Amniotic epithelial cell (primary cell): Measurements from ENCODE around the gene IYD.

Experiments used
- DNase-seq: peaks from one replicate; pipeline ENCODE4 v3.0.0-alpha.2; 2010; ENCODE audit warnings: low read depth

The IYD gene

DNA sequence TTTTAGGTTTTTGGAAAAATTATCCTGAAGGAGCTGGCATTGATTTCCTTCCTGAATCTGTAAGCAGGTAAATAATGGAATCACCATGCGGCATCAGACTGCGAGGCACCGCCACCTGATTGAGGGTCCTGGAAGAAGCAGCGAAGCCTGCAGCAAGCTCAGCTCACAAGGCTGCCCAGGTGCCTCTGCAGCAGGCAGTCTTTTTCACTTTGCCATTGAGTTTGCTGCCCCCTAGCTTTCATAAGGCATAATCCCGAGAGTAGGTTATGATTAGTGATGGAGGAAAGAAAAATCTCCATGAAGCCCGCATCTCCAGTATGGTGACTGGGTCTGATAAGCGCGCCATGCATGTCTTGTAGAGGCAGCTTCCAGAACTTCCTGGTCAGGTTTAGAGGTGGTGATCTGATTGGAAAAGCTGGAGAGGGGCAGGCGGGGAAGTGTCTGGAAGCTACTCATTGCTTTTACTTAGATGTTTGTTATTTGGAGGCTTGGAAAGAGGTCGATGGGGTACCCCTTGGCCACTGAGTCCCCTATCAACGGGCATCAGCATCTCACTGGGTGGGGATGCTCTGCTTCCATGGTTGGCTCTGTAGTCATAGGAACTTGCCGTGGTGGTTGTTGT, 26.7 kb downstream of the IYD start:
- peak; percentile 49 for DNase-seq

DNA sequence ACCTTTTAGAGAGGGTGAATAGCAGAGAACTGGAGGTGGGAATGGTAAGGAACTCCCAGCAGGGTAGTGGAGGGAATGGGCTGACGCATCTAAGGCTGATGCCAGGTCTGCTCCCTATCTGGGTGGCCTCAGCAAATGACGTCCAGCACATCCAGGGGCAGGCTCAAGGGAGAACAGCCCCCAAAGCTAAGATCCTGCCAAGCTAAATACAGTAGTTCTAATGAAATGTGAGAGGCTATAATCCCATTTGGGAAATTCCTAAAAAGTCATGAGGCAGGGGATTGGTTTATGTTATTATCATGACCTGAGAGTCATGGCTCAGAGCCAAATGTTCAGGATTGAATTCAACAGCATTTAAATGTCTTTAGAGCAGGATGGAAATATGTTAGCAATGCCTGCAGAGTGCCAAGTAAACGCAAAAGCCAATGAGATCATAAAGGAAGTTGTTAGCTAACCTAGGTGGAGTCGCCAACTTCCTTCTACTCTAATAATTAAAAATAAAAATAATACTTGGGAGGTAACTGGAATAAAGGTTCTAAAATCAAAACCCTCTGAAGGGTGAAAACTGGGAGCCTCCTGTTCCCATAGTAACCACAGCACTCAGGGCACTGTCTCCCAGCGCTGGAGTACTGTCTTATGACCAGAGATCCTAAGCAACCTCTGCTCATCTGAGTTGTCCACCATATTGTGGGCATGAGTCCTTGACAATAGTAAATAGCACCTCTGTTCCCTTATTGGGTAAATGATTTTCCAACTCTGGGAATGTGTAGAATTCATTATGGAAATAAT, 34.8 kb downstream of the IYD start:
- DNase-seq, result peak; percentile 22

DNA sequence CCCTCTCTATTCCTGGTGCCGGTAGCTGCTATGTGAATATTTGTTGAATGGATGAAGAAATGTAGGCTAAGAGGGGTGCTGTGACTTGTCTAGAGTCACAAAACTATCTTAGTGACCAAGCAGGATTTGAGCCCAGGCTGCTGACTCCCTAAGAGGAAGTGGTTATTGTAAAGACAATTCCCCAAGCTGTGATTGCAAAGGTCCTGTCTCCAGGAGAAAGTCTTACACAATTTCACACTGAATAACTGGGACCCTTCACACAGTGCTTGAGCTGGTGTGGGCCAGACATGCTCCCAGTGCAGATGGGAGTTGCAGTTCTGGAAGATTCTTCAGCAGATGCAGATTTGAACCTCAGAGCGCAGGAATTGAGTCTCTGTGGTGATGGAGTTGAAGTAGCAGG, 38.1 kb downstream of the IYD start:
- DNase-seq, result no peak

DNA sequence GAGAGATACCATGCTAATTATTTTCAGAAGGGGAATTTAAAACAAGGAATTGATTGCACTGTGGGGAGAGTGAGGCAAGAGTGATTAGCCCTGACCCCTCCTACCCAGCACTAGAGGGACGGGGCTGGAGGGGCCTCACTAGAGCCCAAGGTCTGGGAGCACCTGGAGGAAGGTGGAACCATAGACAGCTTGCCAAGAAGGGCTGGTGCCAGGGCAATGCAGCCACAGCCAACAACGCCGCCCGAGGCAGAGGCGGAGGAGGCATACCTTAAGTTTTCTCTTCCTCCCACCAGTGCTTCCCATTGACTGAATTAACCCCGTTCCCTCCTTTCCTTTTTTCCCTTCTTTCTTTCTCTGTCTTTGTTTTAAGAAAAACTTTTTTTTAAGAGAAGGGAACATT, 40.0 kb downstream of the IYD start:
- no peak for DNase-seq

DNA sequence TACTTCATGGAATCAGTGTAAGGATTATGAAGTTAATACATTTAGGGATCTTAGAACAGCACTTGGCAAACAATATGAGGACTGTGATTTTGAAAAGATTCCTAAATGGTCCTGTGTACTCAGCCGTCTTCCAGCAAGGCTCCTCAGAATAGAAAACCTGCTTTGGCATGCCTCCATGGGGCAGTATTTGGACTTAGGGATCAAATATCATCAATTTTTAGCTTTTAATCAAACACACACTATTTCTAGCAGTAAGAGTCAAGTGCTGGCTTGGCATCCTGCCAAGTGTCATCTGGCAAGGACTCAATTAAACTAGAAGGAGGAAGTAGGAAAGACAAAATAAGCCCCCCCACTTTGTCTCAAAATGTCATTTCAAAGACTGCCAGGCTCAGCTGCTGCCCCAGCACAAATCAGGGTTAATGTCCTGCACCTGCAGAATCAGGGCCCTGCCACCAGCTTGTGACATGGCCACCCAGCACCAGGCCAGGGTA, 40.8 kb downstream of the IYD start:
- DNase-seq, result no peak

DNA sequence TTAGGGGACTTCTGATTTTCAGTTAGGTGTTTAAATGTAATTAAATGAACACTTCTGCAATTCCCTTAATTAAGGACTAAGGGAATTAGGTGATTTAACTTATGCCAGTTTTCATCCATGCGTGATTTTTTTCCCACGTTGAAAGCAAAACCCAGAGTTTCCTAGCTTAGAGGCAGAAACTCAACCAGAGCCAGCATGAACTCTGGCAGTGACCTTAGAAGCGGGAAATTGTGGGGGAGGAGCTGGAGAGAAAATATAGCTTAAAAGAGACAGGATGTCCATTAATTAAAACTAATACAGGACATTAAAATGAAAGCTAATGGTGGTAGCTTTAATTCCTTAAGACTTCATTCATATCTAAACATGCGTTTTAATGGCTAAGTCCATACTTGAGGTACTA, 41.6 kb downstream of the IYD start:
- DNase-seq, result no peak

DNA sequence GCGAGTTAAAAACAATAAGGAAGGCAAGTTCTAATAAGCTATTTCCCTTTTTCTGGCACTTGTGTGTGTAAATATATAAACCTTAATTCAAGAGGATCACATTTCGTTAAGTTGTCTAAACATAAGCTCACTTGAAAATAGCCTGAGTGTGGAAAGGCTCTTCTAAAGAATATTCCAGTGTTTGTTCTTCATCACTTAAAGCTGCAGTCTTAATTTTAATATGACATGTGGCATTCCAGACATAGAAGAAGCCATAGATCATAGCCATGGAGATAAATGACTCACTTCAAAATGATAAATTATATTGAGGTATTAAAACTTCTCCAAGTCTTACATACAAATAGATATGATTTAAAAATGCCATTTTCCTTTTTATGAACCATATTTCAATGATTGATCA, 42.1 kb downstream of the IYD start:
- no peak for DNase-seq

DNA sequence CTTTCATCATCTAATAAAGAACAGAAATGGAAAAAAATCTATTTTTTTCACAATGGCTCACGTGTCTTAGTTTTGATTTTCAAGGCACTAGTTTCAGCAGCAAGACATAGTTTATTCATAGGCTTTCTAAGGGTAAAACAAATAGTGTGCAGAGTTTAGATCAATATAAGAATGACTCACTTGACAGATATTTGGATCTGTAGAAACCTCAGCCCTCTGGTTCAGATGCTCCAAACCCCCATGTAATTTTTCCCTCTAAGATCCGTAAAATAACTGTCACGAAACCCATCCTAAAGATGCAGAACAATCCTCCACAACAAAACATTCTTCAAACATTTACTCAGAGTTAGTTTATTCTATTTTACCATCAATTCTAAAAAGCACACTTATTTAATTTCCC, 43.4 kb downstream of the IYD start:
- DNase-seq, result no peak

DNA sequence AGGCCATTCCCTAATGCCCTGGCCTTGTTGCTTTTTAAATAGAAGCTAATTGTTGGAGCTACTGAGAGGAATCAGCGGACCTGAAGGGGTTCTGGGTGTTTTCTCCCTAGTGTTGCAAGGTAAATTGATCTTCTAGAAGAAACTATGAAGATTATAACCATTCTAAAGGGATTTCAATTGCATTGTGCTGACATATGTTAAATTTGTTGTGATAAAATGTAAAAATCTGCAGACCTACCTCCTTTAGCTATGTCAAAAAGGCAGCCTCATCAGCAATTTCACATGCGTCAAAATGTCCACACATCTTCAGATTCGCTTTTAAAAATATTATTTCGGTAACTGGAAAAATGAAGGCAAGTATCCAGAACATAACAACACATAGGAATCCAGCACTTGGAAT, 44.4 kb downstream of the IYD start:
- no peak for DNase-seq

DNA sequence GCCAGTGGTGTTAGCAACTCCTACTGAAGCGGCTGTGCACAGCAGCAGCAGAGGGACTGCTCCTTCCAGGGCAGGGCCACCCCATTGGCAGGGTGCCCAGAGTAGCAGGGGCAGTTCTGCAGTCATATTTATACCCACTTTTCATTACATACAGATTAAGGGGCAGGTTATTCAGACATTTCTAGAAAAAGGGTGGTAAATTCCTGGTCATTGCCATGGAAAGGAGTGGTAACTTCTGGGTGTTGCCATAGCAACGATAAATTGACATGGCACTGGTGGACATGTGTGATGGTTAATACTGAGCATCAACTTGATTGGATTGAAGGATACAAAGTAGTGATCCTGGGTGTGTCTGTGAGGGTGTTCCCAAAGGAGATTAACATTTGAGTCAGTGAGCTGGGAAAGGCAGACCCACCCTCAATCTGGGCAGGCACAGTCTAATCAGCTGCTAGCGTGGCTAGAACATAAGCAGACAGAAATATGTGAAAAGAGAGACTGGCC, 45.0 kb downstream of the IYD start:
- DNase-seq, result no peak

DNA sequence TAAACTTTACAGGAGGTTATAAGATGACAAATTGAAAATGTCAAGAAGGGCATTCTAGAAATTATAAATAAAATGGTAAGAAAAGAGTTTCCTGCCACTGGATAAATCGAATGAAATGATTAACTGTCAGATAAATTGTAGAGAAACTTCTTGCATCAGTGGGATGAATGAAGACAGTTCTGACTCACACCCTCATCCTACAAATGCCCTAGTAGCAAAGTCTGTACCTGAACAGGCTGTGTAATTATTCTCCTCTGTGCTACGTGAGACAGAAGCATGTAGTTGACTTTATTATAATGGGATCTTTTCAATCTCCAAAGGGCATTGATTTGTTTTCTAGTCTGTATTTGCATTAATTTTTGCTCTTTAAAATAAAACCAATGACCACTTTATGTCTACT, 47.3 kb downstream of the IYD start:
- no peak for DNase-seq

DNA sequence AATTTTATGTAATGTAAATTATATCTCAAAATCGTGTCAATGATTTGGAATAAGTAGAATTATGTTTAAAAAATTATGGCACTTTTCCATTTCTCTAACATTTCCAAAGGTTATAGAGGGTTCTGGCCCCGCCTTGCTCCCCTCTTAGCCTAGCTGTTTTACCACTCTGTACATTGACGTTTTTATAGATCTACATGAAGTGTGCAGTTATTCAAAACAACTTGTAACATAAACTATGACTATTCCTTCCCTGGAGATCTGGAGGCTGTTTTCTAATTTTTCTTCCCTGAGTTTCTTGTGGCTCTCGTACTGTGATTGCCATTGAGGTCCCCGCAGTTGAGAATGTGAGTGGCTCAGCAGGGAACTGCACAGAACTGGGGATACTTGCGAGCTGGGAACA, 48.4 kb downstream of the IYD start:
- no peak for DNase-seq

DNA sequence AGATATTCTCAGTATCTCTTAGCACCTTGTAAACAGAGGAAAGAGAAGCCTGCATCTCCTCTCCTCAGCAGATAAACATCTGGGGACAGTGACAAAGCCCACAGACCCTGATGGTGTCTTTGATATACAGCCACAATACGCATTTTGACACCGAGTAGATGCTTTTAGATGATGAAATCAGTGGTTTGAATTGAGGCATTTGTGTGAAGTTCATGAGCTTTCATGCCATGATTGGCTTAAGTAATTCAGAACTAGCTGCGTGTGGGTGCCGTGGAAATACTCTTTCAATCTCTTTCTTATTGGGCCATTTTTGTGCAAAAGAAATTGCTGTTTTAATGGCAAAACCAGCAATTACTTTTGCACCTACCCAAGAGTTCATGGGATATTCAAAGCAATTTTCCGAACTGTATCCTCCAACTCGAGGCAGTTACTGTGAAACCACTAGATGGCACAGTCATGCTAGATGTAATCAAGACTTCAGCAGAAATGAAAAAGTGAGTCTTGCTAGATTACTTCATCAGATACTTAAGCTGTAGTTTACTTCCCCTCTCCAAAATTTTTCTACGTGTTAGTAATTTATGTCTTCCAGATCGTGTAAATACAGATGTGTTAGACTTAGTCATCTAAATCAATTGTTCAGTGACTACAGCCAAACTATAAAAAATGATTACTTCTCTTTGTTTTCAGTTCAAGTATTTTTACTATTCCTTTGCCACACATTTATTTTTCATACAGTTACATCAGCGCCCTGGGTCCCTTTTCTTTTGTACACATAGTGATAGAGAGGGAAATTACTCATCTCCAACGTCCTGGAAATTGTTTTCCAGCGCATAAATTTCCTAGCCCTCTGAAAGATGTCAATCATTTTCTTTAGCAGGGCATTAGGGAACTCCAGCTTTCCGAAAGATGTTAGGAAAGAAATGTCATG, 49.4 kb downstream of the IYD start:
- DNase-seq, result peak; percentile 62

DNA sequence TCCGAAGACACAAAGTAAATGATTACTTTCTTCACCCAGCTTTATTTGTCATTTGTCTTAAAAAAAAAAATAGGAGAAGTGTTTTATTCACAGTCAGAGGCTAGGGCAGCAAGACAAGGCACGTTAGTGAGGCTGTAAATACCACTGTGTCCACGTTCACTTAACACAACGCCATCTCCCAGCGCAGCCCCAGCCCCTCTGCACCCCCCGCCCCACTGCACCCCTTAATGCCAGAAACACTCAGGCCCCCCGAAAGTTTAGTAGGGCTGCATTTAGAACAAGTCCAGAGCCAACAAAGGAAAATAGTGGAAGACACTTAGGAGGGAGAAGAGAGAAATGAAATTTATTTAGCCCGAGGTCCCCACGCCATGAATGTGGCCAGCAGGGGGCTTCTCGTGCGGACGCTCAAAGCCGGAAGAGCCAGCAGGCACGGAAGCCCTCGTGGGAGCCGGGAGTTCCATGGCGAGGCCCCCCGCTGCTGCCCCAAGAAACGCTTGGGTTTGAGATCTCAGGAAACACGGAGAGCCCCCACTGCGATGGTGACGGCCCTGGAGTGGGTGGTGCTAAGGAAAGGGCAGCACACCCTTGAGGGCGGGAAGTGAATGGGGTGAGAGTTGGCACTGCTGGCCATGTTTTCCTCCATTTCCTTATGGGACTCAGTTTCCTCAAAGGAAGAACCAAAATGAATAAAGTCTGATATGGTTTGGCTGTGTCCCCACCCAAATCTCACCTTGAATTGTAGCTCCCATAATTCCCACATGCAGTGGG, 50.2 kb downstream of the IYD start:
- DNase-seq, result peak; percentile 19

DNA sequence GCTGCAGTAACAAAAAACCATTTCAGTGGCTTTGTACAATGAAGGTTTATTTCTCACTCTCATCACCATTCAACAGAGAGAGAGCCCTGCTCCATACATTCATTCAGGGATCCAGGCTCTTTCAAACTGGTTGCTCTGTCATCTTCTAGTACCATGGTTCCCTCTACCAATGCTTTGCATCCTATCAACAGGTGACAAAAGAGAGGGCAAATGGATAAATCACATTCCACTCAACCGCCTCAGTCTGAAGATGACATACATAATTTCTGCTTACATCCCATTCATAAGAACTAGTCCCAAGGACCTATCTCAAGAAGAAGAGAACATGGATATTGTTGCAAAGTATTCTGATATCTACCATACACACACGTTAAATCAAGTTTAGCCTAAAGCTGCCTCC, 51.6 kb downstream of the IYD start:
- no peak for DNase-seq

DNA sequence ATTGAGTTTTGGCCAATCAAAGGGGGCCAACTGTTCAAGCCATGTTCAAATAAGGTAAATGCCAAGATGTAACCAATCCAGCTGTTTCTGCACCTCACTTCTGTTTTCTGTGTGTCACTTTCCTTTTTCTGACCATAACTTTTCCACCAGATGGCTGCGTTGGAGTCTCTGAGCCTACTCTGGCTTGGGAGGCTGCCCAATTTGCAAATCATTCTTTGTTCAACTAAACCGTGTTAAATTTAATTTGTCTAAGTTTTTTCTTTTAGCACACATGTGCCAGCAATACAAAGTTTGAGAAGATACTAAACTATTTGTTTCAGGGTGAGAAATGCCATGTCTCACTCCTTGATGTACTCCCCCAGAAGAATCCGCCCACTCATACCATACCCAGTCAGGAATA, 52.1 kb downstream of the IYD start:
- DNase-seq, result no peak

DNA sequence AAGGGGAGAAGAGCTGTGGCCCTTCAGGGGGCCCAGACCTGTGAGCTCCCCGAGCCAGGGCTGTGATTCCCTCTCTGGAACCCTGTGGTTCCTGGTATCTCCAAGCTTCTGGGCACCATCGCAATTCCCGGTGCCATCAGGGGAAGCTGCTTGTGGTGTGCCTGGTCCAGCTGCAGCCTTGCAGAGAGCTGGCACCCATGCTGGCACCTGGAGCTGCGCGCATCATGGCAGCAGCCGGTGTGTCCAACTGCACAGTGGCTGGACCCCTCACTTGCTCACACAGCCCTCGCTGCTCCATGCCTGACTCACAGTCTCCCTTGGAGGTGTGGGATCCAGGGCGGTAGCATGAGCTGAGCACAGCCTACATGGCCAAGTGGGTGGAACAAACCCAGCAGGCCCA, 56.7 kb downstream of the IYD start:
- DNase-seq, result no peak

DNA sequence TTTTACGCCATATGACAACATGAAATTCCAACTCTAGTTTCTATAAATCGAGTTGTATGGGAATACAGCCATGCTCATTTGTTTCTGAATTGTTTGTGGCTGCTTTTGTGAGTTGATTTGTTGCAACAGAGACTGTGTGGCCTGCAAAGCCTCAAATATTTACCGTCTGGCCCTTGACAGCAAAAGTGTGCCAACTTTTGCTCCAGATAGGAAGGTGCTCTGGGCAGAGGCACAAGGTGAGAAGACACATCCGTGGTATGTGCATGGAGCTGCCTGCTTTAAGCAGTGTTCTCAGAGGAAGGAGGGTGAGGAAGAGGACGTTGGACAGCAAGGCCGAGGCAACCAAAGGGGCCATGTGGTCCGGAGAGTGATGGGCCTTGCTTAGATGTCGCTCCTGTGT, 57.4 kb downstream of the IYD start:
- DNase-seq, result no peak

DNA sequence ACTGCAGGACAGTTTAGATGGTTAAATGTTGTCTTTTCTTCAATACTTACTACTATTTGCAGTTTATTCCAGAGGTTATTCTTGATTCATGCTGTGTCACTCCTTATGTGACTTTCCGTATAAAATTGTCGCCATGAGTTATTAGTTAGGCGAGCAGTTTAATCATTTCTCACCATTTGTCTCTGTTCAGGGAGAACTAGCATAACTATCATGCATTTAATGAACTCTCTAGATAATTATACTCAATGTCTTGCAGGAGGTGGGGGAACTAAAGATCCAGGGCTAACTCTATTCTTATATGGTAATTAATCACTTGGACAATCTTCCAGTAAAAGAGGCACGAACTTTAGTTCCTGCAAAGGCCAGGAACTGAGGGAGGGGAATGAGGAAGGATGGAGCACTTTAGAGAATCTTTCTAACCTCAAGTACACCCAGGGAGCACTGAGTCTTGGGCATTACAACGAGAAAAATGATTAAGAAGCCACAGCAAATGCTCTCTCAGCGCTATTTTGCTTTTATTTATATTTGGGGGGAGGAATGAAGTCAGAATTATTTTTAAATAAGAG, 58.3 kb downstream of the IYD start:
- DNase-seq, result no peak

DNA sequence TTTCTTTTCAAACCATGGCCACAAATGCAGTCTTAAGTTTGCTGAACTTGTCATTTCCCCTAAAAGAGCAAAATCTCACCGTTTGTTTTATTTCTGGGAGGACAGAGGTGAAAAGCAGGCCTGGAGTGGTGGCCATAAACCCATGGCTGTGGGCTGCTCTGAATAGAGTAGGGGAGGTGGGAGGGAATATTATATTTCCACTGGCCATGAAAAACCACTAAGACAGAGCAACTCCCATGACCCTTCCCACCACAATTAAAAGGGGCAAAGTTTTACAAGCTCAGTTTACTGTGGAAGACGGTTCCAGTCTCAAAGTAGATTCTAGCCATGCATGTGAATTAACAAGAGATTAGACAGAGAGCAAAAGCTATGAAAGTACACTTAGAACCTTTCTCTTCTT, 59.0 kb downstream of the IYD start:
- no peak for DNase-seq

DNA sequence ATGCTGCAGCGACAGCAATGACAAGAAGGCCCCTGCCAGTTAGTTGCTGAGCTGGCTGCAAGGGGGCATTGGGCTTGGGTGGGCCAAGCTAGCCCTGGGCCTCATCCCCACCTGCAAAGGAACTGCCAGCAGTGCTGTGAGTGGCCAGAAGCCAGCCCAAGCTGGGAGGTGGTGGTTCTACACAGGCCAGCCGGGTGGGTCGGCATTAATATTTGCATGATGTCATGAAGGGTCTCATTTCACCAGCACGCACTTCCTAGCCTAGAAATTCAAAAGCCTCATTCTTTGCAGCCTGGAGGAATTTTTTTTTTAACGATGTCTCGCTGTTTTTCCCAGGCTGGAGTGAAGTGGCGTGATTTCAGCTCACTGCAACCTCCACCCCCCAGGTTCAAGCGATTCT, 62.0 kb downstream of the IYD start:
- DNase-seq, result no peak

DNA sequence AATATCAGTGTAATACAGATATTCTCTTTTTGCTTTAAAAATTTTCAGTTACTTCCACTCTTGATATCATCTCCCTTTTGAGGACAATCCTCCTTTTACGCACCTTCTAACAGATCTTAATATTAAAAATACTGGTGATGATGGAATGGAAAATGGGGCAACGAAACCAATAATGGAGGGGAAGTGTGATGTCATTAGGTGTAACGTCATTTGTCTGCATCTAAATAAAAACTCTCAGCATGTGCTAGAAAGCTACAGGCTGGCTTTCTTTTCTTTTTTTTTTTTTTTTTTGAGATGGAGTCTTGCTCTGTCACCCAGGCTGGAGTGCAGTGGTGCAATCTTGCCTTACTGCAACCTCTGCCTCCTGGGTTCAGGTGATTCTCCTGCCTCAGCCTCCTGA, 66.5 kb downstream of the IYD start:
- DNase-seq, result no peak
